Activated CD4-positive, alpha-beta T cell treated with anti-CD3 and anti-CD28 coated beads, Interleukin-2, Interleukin-4, amounts not matched to agents 100 ng/mL and 50 ng/mL, durations not matched to agents 16 hours and 8 hours (primary cell): ENCODE measurements around the gene ISCU.
A peak's percentile ranks its signal among the peaks of the same experiment; 100 is the strongest.

ENCODE experiments used
- DNase-seq: peaks from one replicate; pipeline ENCODE4 v3.0.0-alpha.2; 2020; ENCODE audit warnings: low spot score

Gene ISCU

GRCh38 chr12:108603743-108604142, 41.3 kb downstream of the ISCU start:
- DNase-seq, result no peak

GRCh38 chr12:108604208-108604941, 42.0 kb downstream of the ISCU start:
- no peak for DNase-seq

- DNase-seq, result no peak
These were observed 42.7 kb downstream of the ISCU start for GRCh38 chr12:108605000-108605689.

- no peak for DNase-seq
These were observed 43.5 kb downstream of the ISCU start for GRCh38 chr12:108605690-108606406.

- no peak for DNase-seq
These were observed 44.1 kb downstream of the ISCU start for GRCh38 chr12:108606492-108606891.

GRCh38 chr12:108607981-108608600, 45.7 kb downstream of the ISCU start:
- DNase-seq, result no peak

- no peak for DNase-seq
These were observed 46.2 kb downstream of the ISCU start for GRCh38 chr12:108608616-108609015.

GRCh38 chr12:108609537-108610335, 47.3 kb downstream of the ISCU start:
- DNase-seq, result no peak

GRCh38 chr12:108610336-108610815, 48.0 kb downstream of the ISCU start:
- no peak for DNase-seq

GRCh38 chr12:108610856-108611605, 48.6 kb downstream of the ISCU start:
- DNase-seq, result no peak

GRCh38 chr12:108611884-108612415, 49.6 kb downstream of the ISCU start:
- DNase-seq, result no peak

- DNase-seq, result no peak
These were observed 50.4 kb downstream of the ISCU start for GRCh38 chr12:108612788-108613282.

GRCh38 chr12:108613548-108613947, 51.2 kb downstream of the ISCU start:
- DNase-seq, result no peak

- DNase-seq, result no peak
These were observed 51.6 kb downstream of the ISCU start for GRCh38 chr12:108614041-108614440.

GRCh38 chr12:108614639-108615038, 52.2 kb downstream of the ISCU start:
- DNase-seq, result no peak

- DNase-seq, result no peak
These were observed 53.5 kb downstream of the ISCU start for GRCh38 chr12:108615918-108616317.

GRCh38 chr12:108616359-108616758, 54.0 kb downstream of the ISCU start:
- no peak for DNase-seq

- DNase-seq, result peak; percentile 86
These were observed 54.8 kb downstream of the ISCU start for GRCh38 chr12:108616941-108617858.
